OCI-LY3 (cell line): Measurements from ENCODE around the gene USF1.
A peak's percentile ranks its signal among the peaks of the same experiment; 100 is the strongest.

ENCODE experiments used
- H2AFZ ChIP-seq: fragments of 200-600, 300-600 bp; shearing (Covaris generic); 2 replicates; pipeline ENCODE4 v1.6.0; 2014; ENCODE audit warnings: antibody characterized with exemption, low read depth, low read length
- H3K27ac ChIP-seq: fragments of 200-600, 300-600 bp; sonication (generic); 2 replicates; pipeline ENCODE4 v1.5.1; 2014; ENCODE audit warnings: mild to moderate bottlenecking, low read length, moderate library complexity, mixed read lengths
- H3K27me3 ChIP-seq: fragments of 200-600, 300-600 bp; sonication (generic); 2 replicates; pipeline ENCODE4 v1.6.1; 2014; ENCODE audit warnings: low read depth, low read length, mixed read lengths
- H3K36me3 ChIP-seq: fragments of 200-600, 300-600 bp; sonication (generic); replicated peaks from 2 replicates; pipeline ENCODE3; 2014; ENCODE audit warnings: low read depth, low read length, mixed read lengths
- H3K4me1 ChIP-seq: fragments of 300-600, 200-600 bp; sonication (generic); 2 replicates; pipeline ENCODE4 v1.6.1; 2014; ENCODE audit warnings: low read length, mixed read lengths
- H3K4me2 ChIP-seq: fragments of 200-600, 300-600 bp; sonication (generic); 2 replicates; pipeline ENCODE4 v1.6.1; 2014; ENCODE audit warnings: low read length, mixed read lengths
- H3K4me3 ChIP-seq: fragments of 300-600, 200-600 bp; sonication (generic); 2 replicates; pipeline ENCODE4 v1.5.1; 2014; ENCODE audit warnings: antibody characterized with exemption, mild to moderate bottlenecking, low read length, moderate library complexity
- H3K79me2 ChIP-seq: fragments of 300-600, 200-600 bp; shearing (Covaris generic); 2 replicates; pipeline ENCODE4 v1.6.1; 2014; ENCODE audit warnings: mild to moderate bottlenecking, low read length, mixed read lengths
- H3K9ac ChIP-seq: fragments of 300-600, 200-600 bp; shearing (Covaris generic); 2 replicates; pipeline ENCODE4 v1.6.0; 2014; ENCODE audit warnings: mild to moderate bottlenecking, low read length, moderate library complexity
- H3K9me3 ChIP-seq: fragments of 200-600, 300-600 bp; shearing (Covaris generic); 2 replicates; pipeline ENCODE4 v1.6.1; 2014; ENCODE audit warnings: low read length, mixed read lengths; ENCODE audit not compliant: insufficient read depth
- H4K20me1 ChIP-seq: fragments of 200-600, 300-600 bp; sonication (generic); 2 replicates; pipeline ENCODE4 v1.6.1; 2016; ENCODE audit warnings: low read length, mixed read lengths; ENCODE audit not compliant: insufficient read depth
- CTCF ChIP-seq: fragments of 200-600, 300-600 bp; sonication (generic); IDR thresholded peaks from 2 replicates; pipeline ENCODE4 v1.5.1; 2014; ENCODE audit warnings: antibody characterized with exemption, low read length, low read depth
- EZH2phosphoT487 ChIP-seq: fragments of 200-600 bp; shearing (Covaris generic); IDR thresholded peaks from 2 replicates; pipeline ENCODE4 v1.6.1; 2018; ENCODE audit warnings: antibody characterized with exemption, mixed run types, low read depth

The USF1 gene

GRCh38 chr1:161061419-161061818 lies 15.6 kb upstream of the USF1 start:
- Histone ChIP-seq H3K4me2 (no peak overlapping the region), H3K27ac (no peak overlapping the region), H3K27me3 (no peaks in the 10 kb centered on the region), H2AFZ (no peak overlapping the region), H3K36me3 (peaks cover 33% of the 10 kb centered on the region), H3K4me3 (no peak overlapping the region), H3K4me1 (no peaks in the 10 kb centered on the region), H4K20me1 (peaks cover 30% of the 10 kb centered on the region), H3K79me2 (peaks cover 57% of the 10 kb centered on the region), H3K9me3 (no peaks in the 10 kb centered on the region), H3K9ac (no peak overlapping the region)
- no peak for TF ChIP-seq EZH2phosphoT487
- no peak for TF ChIP-seq CTCF

- peaks cover 42% of the 10 kb centered on the region for H3K36me3 ChIP-seq
- H3K79me2 ChIP-seq = peaks cover 39% of the 10 kb centered on the region
- no peak overlapping the region for H3K27ac ChIP-seq
- no peaks in the 10 kb centered on the region for H3K4me1 ChIP-seq
- TF ChIP-seq EZH2phosphoT487 = no peak
- no peak for TF ChIP-seq CTCF
- peaks cover 20% of the 10 kb centered on the region for H4K20me1 ChIP-seq
- no peaks in the 10 kb centered on the region for H3K27me3 ChIP-seq
- no peak overlapping the region for H3K4me2 ChIP-seq
- no peak overlapping the region for H3K4me3 ChIP-seq
- H3K9ac ChIP-seq = no peak overlapping the region
- H2AFZ ChIP-seq = no peak overlapping the region
- no peaks in the 10 kb centered on the region for H3K9me3 ChIP-seq
Measured at GRCh38 chr1:161059293-161059692, 13.5 kb upstream of the USF1 start.

GRCh38 chr1:161054805-161055204 lies 9.0 kb upstream of the USF1 start:
- peaks cover 65% of the 10 kb centered on the region for H3K36me3 ChIP-seq
- H3K27ac ChIP-seq = no peak overlapping the region
- H3K4me3 ChIP-seq = no peak overlapping the region
- H2AFZ ChIP-seq = no peak overlapping the region
- H3K9me3 ChIP-seq = no peaks in the 10 kb centered on the region
- no peaks in the 10 kb centered on the region for H3K27me3 ChIP-seq
- H3K79me2 ChIP-seq = peaks cover 5% of the 10 kb centered on the region; the same call in 1 of the 2 replicates
- H3K4me1 ChIP-seq = no peaks in the 10 kb centered on the region
- no peak overlapping the region for H3K9ac ChIP-seq
- no peak overlapping the region for H3K4me2 ChIP-seq
- peak; percentile 38 for TF ChIP-seq CTCF
- TF ChIP-seq EZH2phosphoT487 = no peak
- no peaks in the 10 kb centered on the region; the same call in 1 of the 2 replicates for H4K20me1 ChIP-seq

- no peak overlapping the region for H3K4me2 ChIP-seq
- H4K20me1 ChIP-seq = no peaks in the 10 kb centered on the region
- H3K27ac ChIP-seq = no peak overlapping the region
- TF ChIP-seq EZH2phosphoT487 = no peak
- TF ChIP-seq CTCF = no peak
- no peaks in the 10 kb centered on the region for H3K27me3 ChIP-seq
- no peak overlapping the region for H3K4me3 ChIP-seq
- H3K79me2 ChIP-seq = peaks cover under 1% of the 10 kb centered on the region; the same call in 1 of the 2 replicates
- no peak overlapping the region for H2AFZ ChIP-seq
- H3K36me3 ChIP-seq = peaks cover 66% of the 10 kb centered on the region
- no peaks in the 10 kb centered on the region for H3K4me1 ChIP-seq
- H3K9me3 ChIP-seq = no peaks in the 10 kb centered on the region
- H3K9ac ChIP-seq = no peak overlapping the region
Measured at GRCh38 chr1:161054232-161054631, 8.5 kb upstream of the USF1 start.
